HK-2 (cell line): Measurements from ENCODE around the gene ATP9B.
"Not testable (repeated sequence)": the region's sequence is repeated elsewhere in the genome, so short reads cannot be mapped to it uniquely, and the experiment has no call there.

Source experiments
- DNase-seq: peaks from one replicate; pipeline ENCODE4 v3.0.0-alpha.2; 2018; ENCODE audit not compliant: unreplicated experiment

ATP9B gene

DNA sequence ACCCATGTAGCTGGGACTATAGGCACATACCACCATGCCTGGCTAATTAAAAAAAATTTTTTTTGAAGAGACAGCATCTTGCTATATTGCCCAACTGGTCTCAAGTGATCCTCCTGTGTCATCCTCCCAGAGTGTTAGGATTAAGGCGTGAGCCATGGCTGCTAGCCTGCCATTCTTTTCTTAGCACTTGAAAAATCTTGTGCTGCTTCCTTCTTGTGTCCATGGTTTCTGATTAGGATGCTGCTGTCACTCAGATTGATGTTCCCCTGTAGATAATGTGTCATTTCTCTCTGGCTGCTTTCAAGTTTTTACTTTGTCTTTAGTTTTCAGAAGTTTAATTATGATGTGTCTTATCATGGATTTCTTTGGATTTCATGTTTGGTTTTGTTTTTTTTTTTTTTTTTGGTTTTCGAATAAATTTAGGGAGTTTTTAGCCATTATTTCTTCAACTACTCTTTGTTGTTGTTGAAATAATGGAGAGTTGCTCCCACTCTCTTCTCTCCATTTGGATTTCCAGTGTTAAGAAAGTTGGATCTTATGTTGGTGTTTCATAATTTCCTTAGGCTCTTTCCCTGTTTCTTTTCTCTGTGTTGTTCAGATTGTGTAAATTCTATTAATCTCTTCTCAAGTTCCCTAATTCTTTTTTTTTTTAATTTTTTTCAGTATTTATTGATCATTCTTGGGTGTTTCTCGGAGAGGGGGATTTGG, 2.5 kb downstream of the ATP9B start:
- no peak for DNase-seq

DNA sequence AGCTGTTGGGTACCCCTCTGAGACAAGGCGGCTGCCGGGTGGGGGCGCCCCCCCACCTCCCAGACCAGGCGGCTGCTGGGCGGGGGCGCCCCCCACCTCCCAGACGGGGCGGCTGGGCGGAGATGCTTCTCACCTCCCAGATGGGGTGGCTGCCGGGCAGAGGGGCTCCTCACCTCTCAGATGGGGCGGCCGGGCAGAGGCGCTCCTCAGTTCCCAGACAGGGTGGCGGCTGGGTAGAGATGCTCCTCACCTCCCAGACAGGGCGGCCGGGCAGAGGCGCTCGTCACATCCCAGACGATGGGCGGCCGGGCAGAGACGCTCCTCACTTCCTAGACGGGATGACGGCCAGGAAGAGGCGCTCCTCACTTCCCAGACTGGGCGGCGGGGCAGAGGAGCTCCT, 3.5 kb downstream of the ATP9B start:
- DNase-seq, result not testable (repeated sequence)

- no peak for DNase-seq
Measured at GRCh38 chr18:79077181-79077580, 8.0 kb downstream of the ATP9B start.

- DNase-seq, result not testable (repeated sequence)
Measured at GRCh38 chr18:79078791-79079190, 9.6 kb downstream of the ATP9B start.

DNA sequence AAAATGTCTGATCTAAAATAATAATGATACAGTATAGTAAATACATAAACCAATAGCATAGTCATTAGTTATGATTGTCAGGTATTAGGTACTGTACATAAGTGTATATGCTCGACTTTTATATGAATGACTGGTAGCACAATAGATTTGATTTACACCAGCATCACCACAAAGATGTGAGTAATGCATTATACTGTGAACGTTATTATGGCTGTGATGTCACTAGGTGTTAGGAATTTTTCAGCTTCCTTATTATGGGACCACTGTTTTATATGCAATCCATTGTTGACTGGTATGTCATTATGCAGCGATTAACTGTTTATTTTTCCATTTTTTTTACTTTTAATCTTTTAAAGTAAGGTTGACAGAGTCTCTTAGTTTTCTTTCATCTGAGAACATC, 23.7 kb downstream of the ATP9B start:
- no peak for DNase-seq

DNA sequence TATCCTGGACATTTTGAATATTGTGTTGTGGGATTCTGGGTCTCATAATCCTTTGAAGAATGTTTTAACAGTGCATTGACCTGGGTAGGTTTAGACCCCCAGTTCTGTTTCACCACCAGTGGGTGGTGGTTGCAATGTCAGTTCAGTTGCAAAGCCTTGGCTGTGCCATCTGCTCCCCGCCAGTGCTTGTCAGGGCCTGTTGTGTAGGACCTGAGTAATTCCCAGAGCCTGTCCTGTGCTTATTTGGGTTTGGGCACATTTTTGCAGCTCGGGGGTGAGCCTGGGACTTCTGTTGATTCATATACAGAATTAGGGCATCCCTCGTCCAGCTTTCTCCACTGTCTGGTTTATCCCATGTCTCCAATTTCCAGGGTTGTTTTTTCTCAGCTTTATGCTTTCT, 24.8 kb downstream of the ATP9B start:
- DNase-seq, result no peak

- no peak for DNase-seq
Measured at GRCh38 chr18:79095216-79095615, 26.0 kb downstream of the ATP9B start.

DNA sequence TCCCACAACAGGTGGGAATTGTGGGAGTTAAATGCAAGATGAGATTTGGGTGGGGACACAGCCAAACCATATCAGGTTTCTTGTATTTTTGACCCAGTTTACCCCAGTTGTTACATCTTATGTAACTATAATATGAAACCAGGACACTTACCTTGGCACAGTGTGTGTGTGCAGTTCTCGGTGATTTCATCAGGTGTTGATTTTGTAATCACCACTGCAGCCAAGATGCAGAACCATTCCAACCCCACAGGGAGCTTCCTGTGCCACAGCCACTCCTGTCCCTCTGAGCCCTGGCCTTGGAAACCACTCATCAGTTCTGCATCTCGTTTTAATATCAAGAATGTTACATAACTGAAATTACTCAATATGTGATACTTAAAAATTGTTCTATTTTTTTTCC, 31.8 kb downstream of the ATP9B start:
- no peak for DNase-seq

DNA sequence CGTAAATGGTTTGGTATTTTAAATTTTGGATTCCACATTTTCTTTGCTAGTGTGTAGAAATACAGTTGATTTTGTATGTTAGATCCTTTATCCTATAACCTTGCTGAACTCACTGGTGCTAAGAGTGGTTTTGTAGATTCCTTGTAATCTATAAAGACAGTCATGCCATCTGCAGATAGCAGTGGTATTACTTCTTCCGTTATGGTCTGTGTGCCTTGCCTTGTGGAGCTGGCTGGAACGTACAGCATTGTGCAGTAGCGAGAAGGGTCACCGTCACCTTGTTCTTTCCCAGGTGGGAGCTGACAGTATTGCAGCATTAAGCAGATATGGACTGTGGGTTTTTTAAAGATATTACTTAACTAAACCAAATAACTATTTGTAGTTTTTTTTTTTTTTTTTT, 33.7 kb downstream of the ATP9B start:
- DNase-seq, result no peak

GRCh38 chr18:79104137-79104536, 34.9 kb downstream of the ATP9B start:
- DNase-seq, result no peak

- no peak for DNase-seq
Measured at GRCh38 chr18:79105455-79105854, 36.3 kb downstream of the ATP9B start.

DNA sequence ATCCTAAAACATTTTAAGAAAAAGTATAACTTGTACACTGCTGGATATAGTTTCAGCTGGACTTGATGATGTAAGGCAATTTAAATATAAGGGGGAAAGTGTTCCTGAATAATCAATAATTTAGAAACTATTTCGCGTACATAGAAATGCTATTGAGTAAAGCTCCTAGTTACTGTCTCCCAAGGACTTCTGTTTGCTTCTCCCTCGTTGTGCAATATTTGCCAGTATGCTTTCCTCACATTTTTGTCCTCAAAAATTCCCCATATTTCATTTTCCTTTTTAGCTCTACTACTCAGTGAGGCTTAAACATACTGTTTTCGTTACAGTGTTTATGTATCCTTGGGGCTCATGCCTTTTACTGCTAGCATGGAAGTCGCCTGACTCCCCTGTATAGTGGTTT, 36.9 kb downstream of the ATP9B start:
- DNase-seq, result no peak

DNA sequence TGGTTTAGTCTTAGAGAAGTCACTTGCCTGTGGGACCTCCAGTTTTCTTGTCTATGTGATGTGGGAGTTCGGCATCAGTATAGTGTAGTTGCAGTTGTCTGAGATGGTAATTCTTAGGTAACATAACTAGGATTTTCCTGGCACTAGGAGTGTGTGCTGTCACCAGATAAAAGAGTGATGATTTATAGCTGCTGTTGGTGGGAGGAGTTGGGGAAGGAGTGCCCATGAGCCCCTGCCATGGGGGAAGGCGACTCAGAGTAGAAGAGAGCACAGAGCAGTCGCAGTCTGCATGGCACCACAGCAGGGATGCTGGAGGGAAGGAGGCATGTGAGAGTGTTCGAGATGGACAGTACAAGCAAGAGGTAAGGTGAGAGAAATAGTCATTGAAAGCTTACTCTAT, 38.7 kb downstream of the ATP9B start:
- no peak for DNase-seq

- no peak for DNase-seq
Measured at GRCh38 chr18:79108549-79109215, 39.5 kb downstream of the ATP9B start.

- no peak for DNase-seq
Measured at GRCh38 chr18:79111483-79111882, 42.3 kb downstream of the ATP9B start.

GRCh38 chr18:79117385-79117784, 48.2 kb downstream of the ATP9B start:
- no peak for DNase-seq

DNA sequence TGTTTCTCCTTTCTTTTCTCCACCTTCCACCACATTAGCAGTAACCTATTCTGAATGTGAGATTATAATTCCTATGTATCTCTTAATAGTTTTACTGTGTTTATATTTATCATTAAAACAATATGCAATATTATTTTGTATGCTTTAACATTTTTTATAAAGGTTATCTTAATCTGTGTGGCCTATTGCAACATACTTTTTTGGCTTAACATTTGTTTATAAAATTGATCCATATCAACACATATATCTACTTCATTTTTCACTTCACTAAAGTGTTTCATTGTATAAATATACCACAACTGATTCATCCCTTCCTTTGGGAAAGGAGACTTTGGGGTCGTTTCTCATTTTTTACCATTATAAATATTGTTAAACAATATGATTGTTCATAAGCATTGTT, 48.6 kb downstream of the ATP9B start:
- no peak for DNase-seq

DNA sequence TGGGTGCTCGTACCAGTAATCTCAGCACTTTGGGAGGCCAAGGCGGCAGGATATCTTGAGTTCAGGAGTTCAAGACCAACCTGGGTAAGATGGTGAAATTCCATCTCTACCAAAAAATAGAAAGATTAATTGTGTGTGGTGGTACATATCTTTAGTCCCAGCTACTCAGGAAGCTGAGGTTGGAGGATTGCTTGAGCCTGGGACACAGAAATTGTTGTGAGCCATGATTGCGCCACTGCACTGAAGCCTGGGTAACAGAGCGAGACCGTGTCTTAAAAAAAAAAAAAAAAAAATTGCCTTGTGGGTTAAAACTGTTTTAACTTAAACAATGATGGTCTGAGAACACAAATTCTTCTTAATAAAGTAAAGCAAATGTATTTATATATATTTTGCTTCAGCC, 49.6 kb downstream of the ATP9B start:
- DNase-seq, result no peak

- DNase-seq, result no peak
Measured at GRCh38 chr18:79121746-79122474, 52.7 kb downstream of the ATP9B start.

- DNase-seq, result no peak
Measured at GRCh38 chr18:79123948-79124347, 54.8 kb downstream of the ATP9B start.

DNA sequence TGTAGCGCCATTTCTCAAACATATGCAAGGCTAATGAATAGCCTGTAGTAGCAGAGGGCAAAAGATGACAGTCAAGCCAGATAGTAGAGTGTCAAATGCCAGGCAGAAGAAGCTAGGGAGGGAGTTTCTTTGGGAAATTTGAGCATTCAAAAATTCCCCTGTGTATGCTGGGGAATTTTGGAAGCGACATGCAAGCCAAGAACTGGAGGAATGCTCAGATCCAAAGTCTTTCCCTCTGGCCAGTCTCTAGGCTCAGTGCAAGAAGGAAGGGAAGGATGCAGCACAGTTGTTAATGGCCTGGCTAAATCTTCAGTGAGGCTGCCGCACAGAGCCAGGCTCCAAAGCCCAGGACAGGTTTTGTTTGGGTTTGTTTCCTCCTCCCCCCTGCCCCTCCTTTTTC, 59.9 kb downstream of the ATP9B start:
- no peak for DNase-seq

GRCh38 chr18:79133724-79134123, 64.5 kb downstream of the ATP9B start:
- no peak for DNase-seq

DNA sequence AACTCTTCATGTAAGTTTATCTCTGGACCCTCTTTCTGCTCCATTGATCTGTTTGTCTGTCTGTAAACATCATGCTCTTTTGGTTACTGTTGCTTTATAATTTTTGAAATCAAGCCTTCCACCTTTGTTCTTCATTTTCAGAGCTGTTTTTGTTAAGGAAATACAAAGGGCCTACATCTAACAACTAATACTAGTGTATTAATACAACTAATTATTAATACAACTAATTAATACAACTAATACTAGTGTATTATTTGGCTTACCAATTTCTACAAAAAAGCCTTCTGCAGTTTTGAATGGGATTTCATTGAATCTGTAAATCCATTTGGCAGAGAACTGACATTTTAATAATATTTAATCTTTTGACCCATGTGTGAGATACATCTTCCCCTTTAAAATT, 66.7 kb downstream of the ATP9B start:
- no peak for DNase-seq
